Stimulated activated CD8-positive, alpha-beta memory T cell treated with anti-CD3 and anti-CD28 coated beads, Interleukin-4, amount 100 ng/mL, for 1 hour (primary cell): ENCODE data around the gene ANKRD60.

Experiments used
- DNase-seq, 2 donors: peaks; one replicate each; pipeline ENCODE4 v3.0.0-alpha.2; 2020; ENCODE audit warnings: low read depth in 2 of 2, low spot score in 1 of 2

ANKRD60 gene

DNA sequence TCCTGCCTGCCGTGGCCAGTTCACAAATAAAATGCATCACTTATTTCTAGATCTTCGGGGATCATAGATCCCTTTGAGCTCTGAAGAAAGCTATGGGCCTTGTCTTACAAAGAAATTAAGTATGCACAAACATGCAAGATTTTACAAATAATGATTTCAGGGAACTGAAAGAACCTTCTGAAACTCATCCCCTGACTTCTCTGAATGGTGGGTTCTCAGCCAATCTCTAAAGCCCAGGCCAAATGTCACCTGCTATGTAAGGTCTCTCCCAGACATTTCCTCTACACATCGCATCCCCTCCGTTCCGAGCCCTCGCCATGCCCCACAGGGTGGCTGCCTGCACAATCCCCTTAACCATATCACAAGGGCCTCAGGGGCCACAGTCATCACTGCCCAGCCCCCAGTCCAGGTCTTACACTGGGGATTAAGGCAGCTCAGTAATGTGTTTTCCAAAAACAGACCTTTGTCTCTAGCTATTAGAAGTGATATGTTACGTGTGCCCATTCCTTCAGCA is 16.1 kb upstream of the ANKRD60 start:
- DNase-seq, result no peak

DNA sequence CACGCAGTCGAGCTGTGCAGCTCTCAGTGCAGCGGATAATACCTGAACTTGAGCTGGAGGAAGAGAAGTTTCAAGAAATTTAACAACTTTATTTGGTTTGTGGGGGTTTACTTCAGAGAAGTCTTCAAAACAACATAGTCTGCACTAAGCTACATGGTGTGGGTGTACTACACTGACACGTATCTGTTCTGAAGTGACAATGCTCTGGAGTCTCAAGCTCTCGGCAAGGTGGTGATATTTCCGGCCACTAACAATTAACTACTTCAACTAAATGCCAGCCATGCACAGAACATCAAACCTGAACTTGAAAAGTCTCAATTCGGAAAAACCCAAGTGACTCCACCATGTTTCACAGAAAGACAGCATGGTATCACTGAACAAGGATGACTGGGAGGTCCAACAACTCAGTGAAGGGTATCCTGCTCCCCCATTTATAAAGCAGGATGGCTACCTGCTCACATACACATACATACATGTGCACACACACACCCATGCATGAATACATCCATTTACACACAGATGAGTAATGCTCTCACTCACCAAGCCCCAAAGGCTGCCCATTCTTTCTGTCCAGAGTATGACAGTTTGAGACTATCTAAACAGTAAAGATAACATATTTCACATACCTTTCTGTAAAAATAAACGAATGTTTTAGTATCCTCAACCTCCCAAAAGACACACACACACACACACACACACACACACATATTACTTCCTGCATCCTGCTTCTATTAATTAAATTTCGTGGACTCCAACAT is 15.4 kb upstream of the ANKRD60 start:
- no peak for DNase-seq

DNA sequence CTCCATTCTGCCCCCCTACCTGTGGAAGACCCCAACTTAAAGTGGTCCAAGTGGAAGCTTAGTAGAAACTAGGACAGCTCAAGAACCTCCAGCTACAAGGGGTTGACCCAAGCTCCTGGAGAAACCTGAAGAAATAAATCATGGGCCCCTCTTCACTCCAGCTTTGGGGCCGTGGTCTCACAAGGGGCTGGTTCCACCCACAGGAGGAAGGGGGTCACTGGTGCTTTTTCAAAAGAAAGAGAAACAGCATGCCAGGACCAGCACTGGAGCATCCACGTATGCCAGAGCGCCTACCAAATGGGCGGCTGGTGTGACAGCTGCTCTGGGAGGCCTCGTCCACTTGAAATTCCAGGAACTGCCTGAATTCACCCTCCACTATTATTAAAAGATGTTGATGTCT is 14.4 kb upstream of the ANKRD60 start:
- no peak for DNase-seq

DNA sequence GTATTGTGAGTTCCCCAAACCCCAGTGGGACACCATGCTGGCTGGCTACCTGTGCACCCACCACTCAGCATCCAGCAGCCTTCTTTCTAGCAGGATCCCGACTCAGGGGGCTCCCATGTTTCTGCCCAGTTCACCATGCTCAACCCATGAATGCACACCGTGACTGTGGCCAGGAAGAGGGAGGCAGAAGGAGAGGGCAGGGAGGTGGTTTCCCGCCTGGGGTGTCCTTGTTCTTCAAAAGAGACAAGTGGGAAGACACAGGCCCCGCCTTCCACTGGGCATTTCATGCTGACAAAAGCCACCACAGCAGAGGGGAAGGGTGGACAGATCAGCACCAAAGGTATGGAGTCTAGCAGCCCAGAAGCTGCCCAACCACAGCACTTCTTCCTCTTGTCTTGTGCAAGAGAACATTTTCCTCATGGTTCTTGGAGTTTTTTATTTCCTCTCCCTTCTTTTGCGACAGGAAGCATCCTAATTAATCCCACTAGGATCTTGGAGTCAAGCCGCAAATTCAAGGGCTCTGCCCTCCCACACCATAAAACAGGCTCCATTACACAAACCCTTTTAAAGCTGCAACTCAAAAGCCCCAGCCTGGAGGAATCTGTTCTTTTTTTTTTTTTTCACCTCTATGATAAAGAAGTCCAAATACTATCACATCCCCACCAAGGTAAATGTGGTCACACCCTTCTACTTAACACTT is 13.5 kb upstream of the ANKRD60 start:
- DNase-seq, result no peak

DNA sequence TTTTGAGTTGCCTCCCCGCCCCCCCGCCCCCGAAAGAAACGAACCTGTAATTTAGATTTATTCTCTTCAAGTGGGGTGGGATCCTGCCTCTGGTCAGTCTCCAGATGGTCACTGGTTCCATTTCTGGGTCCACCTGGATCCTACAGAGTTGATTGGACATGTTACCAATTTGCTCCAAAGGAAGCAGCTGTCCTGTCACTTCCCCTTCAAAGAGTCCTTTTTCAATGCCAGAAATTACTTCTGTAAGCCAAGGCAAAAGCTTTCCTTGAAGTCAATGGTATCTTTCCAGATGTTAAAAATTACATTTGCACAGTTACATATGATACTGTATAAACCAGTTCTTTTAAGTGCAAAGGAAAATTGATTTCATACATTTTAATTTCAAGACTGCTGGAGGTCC is 12.0 kb upstream of the ANKRD60 start:
- no peak for DNase-seq

DNA sequence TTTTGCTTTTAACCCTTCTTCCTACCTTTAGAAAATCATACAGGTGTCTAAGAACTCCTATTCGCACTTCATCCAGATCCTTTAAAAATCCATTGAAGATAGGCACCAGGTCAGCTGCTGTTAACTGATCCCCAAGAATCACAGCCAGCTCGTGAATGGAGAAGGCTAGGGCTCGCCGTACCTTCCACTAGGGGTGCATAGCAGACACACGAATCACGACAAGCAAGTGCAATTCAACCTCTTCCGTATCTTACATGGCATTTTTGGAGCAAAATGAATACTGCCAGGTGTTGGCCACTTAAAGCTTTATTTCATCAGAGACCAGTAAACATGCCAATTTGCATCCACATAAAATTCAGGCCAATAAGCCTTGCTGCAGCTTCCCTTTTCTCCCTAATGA is 10.8 kb upstream of the ANKRD60 start:
- no peak for DNase-seq

DNA sequence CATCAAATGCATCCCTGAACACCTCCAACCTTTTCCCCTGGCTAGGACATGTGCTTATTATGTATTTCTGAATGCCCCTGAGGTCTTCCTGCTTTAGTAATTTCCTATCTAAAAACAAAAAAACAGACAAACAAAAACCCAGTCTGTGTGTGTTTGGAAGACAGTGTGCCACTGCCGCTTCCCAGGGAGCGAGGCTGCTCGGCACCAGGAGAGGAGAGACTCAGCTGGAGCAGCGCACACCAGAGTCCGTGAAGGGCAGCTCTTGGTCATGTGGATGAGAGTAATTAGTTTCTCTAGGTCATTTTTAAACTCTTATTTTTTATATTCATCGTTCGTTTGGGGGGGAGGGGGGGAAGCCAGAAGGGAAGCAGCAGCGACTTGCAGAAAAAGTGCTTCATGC is 10.0 kb upstream of the ANKRD60 start:
- DNase-seq, result no peak

DNA sequence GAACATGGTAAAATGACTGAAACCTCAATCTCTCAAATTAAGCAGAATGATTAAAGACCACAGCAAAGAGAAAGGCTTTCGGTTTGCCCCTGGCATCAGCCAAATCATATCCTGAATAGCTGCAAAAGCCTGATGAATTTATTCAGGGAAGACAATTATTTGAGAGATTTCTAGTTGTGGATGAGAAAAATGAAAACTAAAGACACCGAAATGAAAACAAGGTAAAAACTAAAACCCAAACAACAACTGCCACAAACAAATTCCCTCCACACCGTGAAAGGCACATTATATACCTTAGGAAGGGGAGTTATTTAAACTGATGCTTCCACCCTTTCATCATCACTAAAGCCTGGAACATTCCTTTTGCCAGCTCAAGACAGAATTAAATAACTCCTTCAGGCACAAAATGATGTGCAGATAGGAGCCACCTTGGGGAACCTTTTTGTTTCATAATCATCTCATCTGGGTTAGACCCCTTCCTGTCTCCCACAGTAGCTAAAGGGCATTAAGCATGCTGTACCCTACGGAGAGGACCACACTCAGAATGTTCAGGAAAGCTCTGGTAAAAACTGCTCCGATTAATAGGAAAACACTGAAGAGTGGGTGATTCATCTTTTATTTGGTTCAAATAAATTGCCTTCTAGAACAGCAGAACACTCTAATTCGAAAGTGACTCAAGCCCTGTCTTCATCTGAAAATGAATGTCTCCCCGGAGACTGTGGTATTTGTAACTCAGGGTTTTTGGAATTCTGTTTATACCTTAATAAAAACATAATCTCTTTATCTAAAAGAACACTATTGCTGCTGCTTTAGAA is 9.1 kb upstream of the ANKRD60 start:
- no peak for DNase-seq

DNA sequence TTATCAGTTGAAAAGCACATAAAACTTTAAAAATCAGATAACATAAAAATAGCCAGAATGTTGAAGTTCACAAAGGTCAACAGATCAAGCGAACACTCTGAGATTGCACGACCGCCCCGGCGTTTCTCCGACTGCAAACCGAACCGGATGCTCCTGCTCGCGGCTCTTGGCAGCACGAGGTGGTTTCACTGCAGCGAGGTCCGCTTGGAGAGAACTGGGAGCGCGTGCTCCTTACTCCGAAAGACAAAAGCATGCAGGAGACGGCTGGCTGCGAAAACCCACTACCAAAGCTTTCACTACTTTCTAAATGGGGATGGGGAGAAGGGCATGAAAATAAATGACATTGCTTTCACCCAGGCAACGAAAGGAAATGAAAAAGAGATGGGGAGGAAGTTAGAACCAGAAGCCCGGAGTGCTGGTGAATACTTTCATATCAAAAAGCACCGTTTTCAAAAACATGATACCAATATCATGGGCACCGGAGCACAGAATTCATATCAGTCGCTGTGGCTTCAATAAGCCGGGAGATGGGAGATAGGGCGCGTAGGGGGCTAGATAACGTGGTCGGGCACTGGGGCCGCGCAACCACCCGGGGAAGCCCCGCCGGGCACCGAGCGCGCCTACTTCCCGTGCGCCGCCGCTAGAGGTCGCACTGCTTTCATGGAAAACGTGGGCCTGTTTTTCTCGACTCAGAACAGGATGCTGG is 8.3 kb upstream of the ANKRD60 start:
- peak; percentile 66 to 74 for DNase-seq

DNA sequence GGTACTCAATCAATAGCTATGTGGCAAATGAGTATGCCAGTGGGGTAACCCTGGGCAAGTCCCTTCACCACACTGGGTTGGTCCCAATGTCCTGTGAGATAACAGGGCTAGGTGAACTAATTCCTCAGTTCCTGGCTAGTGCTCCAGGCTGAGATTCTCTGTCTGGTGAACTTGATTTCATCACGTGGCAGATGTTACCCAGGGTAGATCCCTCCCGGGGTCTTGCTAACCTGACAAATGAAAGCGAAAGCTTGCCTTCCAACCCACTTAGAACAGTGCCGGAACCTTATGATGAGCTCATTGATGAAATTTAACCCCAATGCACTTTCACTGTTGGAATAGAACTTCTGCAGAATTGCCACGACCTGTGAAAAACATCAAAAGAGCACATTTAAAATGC is 6.6 kb upstream of the ANKRD60 start:
- no peak for DNase-seq

DNA sequence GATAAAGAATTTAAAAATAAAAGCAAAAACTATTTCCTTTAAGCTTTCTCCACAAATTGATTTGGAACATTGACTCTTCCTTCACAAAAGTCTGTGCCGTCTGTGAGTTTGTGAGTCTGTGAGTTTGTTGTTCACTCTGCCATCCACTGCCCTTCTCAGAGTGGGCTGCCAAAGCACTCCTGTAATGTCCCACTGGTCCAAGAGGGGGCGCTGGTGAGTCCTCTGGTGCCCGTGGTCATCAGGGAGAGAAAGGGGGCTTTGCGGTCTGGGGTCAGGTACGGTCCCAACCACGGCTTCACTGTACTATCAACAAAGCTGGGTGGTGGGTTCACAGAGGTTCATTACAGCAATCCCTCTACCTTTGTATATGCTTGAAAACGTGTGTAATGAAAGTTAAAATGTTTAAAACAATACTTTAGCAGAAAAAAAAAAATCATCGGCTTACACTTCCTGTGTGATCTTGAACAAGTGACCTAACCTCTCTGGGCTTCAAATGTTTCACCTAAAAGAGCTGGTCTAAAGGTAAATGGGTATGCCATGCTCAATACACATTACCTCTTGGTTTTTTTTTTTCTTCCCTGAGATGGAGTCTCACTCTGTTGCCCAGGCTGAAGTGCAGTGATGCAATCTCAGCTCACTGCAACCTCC is 5.6 kb upstream of the ANKRD60 start:
- DNase-seq, result peak in 1 of 2 donors; percentile 9

DNA sequence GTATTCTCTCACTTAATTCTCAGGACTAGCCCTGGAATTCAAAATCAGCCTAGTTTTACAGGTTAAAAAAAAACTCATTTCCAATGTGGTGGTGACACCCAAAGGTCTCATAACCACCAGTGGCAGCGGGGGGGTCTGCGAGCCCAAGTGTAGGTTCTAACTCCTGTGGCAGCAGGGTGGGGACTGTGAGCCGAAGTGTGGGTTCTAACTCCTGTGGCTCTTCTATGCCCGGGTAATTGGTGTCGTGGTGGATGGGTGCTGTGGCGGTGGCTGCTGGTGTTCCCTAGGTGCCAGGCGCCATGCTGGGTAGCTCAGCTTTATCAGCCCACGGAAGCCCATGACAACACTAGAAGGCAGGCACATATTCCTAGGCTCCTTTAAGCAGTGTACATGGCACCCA is 4.9 kb upstream of the ANKRD60 start:
- DNase-seq, result no peak

DNA sequence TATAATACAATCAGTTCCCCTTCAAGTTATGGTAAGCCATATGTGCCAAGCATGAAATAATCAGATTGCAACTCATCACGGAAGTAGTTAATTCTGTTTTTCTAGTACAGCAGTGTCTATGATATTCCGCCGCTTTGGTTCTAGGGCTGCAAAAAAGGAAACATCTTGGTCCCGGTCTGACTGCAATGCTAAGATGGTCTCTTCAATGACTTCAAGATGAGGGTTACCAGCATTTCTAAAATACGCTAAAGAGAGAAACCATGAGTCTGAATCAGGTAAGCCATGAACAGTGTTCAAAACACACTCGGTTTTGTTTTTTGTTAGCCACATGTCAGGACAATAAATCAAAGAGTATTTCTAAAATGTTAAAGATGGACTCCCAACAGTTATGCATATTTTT is 3.2 kb upstream of the ANKRD60 start:
- no peak for DNase-seq

DNA sequence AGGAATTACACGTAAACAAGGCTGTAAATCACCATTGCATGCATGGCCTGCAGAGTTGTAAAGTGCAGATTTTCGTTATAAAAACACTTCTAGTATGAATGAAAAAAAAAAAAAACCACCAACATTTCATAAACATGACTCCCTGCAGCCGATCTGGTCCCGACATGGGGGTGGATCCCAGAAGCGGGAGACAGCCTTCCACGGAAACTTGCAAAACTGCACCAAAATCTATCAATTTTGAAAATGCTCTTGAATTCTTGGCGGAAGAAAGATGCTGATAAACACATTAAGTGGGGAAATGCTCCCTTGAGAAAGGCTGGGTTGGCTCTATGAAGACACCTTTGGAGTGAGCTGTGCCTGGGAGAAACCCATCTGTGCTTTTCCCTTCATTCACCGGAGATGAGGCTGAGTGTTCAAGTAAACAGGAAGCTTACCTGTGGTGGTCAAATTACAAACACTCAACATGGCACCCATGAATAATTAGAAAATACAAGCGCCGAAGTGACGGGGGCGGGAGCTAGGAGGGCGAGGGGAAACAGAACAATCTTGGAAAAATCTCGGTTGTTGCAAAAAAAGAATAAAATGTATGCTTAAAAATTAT is 845 bp upstream of the ANKRD60 start:
- DNase-seq, result no peak

DNA sequence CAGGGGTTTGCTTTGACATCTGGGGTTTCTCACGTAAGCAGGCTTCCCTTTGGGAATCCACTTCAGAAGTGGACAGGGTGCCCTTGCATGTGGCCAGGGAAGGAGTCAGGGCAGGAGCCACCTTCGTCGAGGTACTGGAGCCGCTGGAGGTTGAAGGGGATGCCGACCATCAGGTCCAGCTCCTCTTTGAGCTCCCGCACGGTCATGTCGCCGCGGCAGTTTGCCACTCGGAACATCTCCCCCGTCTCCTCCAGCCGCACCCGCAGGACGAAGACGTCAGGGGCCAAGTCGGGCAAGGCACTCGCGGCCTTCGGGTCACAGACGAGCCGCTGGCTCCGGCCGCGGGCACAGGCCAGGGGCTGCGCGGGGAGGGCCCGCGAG is 360 bp downstream of the ANKRD60 start:
- DNase-seq, result no peak

DNA sequence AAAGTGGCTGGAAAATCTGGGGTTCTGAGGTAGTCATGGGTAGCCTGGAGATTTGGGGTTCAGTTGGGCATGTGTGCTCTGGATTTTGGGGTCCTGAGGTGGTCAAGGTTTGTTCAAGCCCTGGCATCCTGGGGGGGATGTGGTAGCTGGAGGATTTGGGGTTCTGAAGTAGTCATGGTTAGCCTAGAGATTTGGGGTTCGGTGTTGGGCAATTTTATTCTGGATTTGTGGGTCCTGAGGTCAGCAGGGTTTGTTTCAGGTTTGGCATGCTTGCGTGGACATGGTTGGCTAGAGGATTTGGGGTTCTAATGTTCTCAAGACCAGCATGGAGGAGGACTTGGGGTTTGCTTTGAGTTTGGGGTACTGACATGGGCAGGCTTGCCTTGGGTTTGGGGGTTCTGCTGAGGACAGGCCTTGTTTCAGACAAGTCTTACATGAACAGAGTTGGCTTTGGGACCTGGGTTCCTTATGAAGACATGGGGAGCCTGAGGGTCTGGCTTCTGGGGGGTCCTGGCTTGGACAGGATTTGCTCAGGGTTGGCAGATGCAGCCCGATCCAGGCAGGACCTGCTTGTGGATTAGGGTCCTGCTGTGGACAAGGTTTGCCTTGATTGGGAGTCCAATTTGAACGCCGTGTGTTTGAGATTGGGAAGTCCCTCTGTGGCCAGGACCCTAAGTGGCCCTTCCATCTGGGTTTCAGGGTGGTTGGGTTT is 906 bp downstream of the ANKRD60 start:
- DNase-seq, result no peak

DNA sequence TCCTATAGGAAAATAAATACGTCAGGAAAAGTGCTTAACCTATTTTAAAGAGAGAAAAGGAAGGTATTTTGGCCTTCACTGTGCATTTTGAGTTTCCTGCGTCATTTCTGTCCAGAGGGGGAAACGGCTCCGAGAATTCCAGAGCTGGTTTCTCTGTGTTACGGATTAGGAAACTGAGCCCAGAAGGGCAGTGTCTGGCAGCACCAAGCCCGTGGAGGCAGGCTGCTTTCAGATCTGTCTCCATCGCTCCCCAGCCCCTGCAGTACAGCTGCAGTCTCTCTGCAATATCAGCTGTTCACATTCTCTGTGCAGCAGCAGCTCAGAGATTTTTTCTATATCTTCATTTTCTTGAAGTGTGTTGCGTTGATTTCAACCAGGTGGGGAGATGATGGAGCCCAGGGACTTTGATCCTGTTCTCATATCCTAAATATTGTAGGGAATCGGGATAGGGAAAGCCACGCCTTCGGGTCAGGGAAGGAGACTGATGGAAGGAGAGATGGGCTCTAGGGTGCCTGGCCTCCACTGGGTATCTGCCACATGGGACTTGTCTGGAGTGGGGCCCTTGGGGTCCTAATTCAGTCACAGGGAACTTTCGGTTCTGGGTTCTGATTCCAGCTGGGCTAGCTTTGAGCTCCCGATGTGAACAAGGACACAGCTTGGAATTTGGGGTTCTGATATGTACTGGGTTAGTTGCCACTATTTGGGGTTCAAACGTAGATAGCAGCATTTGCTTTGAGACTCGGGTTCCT is 2.8 kb downstream of the ANKRD60 start:
- no peak for DNase-seq

DNA sequence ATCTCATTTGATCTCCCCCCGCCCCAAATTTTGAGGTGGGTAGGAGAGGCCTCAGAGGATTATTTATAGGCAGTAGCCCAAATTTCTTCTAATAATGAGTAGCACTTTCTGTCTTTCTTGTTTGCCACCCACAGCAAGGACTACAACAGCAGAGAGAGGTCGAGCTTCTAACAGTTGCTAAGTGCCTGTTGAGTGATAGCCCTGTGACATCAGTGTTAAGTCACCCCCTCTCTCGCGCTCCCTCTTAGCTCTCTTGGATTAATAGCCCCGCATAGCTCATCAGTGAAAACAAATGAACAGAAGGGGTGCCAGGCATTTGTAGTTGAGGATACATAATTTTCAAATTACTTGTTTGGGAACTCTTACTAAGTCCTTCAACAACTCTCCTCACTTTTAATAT is 3.5 kb downstream of the ANKRD60 start:
- DNase-seq, result no peak

DNA sequence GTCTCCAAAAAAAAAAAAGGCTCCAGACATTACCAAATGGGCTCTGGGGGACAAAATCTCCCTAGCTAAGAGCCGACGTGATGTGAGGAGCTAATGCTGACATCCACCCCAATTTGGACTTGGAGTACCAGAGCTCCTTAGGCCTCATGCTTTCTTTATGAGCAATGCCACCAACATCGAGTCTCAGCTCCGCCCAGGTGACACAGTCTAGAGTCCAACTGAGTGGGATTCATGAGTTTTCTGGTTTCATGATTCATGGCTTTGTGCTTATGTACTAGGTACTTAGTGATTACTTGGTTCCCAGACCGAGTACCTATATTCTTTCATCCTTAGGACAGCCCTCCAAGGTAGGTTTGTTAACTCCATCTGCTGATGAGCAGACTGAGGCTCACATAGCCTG is 4.4 kb downstream of the ANKRD60 start:
- DNase-seq, result no peak
